Hypothalamus (tissue), 51 donors: ENCODE data around the gene MGAT4B.
A peak's percentile ranks its signal among the peaks of the same experiment; 100 is the strongest.
"Not testable (repeated sequence)": the region's sequence is repeated elsewhere in the genome, so short reads cannot be mapped to it uniquely, and the experiment has no call there.

Experiments used
- DNase-seq, 51 donors: peaks; one replicate each; lab custom pipeline; 2025; lab: John Stamatoyannopoulos, UW

The MGAT4B gene

DNA sequence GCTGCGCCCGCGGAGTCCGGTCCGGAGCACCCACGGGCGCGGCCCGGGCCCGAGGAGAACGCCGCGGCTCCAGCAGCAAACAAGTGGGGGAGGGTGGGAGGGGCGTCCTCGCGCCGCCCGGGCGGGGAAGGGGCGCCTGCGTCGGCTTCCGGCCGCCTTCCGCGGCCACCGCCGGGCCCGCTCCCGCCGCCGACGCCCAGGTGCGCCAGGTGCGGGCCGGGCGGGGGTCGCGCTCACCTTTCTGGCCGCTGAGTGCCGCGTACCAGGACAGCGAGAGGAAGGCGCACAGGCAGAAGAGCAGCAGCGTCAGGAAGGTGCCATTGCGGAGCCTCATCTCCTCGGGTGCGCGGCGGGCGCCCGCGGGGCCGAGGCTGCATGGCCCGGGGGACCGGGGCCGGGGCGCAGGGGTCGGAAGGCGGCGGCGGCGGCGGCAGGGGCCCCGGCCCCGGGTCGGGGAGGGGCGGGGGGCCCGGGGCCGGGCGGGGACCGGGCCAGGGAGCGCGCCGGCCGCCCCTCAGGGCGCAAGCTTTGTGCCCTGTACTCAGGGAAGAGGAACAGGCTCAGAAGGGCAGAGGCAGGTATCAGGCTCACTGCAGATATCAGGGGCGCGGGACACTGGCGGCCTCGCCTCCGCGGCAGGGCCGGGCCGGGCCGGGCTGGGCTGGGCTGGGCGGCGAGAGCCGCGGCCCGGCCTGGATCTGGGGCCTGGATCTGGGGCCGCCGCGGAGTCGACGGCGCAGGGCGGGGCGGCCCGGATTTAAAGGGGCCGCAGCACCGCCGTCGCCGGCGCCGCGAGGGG is at the start of gene MGAT4B:
Gene MGAT4B (minus strand): TSS at position 617 of the 799 bp plus-strand sequence. CDS start 283 bp downstream, at position 334.
- DNase-seq, result peak in 39 of 51 donors; percentile 26 to 82 (median 55)

DNA sequence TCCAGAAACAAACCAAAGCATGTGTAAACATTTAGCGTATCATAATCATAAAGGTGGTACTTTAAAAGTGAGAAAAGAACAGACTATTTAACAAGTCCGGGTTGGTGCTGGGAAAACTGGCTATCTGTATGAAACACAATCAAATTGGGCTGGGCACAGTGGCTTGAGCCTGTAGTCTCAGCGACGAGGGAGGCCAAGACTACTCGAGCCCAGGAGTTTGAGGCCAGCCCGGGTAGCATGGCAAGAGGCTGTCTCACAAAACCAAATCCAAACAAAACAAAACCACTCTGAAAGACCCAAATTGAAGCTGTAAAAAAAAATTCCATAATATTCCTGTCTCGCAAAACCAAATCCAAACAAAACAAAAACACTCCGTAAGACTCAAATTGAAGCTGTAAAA is 47.7 kb upstream of the MGAT4B start:
- DNase-seq, result no peak

DNA sequence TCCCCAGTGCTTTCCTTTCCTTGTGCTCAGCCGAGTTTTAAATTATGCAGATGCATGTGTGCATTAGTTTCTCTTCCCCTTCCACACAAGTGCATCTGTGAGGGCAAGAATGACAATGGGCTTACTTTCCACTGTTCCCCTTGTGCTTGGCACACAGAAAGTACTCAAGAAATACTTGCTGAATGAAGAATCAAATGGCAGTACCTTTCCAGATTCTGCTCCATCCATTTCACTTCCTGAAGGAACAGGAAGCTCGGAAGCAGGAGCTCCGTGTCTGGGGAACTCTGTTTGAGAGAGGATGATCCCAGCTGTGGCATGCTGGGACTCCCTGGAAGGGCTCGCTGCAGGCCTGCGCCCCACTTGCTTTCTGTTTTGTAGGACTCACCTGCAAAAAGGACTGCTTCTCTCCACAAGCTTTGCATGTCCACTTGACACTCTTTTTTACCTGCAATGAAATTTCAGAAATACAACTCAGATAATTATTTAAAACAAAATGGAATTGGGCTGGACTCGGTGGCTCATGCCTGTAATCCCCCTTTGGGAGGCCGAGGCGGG is 46.4 kb upstream of the MGAT4B start:
- no peak for DNase-seq

DNA sequence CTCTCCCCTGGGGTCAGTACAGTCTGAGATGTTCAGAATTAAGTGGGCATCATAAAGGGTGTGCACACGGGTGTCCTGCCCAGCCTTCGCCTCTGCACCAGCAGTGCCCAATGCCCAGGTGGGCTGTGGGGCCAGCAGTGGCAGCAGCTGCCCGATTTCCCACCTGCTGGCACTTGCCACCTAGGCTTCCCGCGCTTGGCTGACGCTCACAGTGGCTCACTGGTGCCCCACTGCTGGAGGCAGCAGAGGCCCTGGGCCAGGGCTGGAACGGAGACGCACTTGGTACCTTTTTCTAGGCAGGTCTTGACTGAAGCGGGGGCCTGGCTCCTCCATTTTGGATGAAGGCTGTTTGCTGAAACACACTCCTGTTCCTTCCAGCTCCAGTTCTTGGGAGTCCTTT is 35.0 kb upstream of the MGAT4B start:
- no peak for DNase-seq

DNA sequence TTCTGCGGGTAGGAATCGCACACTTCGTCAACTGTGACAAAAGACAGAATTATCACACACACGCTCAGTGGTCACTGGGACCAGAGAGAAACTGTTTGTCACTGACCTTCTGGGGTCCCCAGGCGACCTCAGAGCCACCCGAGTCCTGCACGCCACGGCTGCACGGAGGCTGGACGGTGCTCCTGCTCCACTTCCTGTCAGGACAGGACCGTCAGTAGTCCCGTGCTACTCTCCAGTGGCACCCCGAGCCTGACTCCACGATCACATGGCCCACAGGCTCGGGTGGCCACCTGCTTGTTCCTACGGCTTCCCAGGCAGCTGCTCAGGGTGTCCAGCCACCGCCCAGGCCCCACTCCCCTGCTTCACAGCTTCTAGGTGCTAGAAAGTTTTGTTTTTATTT is 34.1 kb upstream of the MGAT4B start:
- DNase-seq, result no peak

DNA sequence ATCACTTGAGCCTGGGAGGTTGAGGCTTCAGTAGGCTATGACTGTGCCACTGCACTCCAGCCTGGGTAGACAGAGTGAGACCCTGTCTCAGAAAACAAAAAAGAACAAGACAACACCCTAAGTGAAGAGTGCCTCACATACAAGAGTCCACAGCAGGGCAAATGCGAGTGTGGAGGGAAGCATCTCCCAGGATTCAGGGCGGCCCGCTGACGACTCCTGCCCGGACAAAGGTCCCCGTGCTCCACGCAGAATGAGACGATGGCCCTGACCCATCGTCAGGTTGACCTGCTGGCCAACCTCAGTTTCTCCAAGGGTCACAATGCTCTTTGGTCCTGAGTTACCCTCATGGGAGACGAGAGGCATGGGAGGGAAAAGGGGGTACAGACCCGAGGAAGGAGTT is 33.7 kb upstream of the MGAT4B start:
- no peak for DNase-seq

DNA sequence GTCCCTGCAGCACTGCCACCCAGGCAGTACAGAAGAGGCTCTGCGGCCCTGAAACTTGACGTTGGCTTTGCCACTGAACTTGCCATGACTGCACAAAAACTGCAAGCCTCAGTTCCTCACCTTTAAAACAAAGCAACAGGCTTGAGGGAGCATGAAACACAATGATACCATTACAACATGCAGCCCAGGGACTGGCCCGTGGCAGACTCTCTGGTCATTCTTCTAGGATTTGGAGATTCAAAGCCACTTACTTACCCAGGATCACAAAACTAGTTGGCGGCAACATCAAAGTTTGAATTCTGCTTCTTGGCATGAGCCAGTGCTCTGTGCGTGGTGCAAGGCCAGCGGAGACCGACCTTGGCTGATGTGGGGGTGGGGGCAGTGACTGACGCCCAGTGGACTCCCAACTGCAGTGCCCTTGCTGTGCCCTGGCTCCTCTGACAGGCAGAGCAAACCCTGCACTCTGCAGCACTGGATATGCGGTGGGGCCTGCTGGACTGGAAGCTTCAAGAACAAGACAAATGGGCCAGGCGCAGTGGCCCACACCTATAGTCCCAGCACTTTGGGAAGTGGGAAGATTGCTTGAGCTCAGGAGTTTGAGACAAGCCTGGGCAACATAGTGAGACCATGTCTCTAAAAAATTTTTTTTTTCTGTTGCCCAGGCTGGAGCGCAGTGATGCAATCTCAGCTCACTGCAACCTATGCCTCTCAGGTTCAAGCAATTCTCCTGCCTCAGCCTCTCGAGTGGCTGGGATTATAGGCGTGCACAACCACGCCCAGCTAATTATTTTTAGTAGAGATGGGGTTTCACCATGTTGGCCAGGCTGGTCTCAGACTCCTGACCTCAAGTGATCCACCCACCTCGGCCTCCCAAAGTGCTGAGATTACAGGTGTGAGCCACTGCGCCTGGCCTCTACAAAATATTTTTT is 32.9 kb upstream of the MGAT4B start:
- DNase-seq, result no peak

DNA sequence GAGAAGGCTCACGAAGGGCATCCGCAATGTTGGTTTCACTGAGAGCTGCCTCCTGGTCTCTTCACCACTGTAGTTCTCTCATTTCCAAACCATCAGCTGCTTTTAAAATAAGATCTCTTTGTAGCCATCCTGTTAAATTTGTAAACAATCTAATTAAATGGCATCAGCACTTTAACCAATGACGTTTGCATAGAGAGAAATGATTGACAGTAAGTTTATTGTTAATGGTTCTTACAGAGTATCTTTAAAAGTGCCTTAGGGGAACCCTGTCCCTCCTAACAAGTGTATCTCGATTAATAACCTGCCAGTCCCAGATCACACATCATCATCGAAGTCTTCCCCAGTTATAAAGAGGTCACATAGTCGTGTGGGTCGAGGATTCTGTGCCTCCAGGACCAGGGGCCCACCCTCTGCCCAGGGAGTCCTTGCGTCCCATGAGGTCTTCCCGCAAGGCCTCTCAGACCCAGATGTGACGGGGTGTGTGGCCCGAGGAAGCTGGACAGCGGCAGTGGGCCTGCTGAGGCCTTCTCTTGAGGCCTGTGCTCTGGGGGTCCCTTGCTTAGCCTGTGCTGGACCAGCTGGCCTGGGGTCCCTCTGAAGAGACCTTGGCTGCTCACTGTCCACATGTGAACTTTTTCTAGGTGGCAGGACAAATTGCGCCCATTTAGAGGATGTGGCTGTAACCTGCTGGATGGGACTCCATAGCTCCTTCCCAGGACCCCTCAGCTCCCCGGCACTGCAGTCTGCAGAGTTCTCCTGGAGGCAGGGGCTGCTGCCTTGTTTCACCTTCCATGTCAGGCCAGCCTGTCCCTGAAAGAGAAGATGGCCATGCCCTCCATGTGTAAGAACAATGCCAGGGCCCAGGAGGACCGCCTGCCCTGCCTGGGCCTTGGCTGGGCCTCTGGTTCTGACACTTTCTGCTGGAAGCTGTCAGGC is 30.7 kb upstream of the MGAT4B start:
- no peak for DNase-seq

DNA sequence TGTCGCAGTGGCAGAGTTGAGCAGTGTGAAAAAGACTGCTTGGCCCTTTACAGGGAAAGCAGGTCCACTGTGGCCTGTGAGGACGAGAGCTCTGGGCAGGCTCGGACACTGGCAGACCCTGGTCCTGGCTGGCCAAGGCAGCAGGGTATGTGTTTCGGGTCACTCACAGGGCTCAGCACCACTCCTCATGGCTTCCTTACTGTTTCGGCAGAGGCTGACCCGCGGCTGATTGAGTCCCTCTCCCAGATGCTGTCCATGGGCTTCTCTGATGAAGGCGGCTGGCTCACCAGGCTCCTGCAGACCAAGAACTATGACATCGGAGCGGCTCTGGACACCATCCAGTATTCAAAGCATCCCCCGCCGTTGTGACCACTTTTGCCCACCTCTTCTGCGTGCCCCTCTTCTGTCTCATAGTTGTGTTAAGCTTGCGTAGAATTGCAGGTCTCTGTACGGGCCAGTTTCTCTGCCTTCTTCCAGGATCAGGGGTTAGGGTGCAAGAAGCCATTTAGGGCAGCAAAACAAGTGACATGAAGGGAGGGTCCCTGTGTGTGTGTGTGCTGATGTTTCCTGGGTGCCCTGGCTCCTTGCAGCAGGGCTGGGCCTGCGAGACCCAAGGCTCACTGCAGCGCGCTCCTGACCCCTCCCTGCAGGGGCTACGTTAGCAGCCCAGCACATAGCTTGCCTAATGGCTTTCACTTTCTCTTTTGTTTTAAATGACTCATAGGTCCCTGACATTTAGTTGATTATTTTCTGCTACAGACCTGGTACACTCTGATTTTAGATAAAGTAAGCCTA is 29.8 kb upstream of the MGAT4B start:
- DNase-seq, result no peak

DNA sequence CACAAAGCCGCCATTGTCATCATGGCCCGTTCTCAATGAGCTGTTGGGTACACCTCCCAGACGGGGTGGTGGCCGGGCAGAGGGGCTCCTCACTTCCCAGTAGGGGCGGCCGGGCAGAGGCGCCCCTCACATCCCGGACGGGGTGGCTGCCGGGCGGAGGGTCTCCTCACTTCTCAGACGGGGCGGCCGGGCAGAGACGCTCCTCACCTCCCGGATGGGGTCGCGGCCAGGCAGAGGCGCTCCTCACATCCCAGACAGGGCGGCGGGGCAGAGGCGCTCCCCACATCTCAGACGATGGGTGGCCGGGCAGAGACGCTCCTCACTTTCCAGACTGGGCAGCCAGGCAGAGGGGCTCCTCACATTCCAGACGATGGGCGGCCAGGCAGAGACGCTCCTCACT is 28.2 kb upstream of the MGAT4B start:
- DNase-seq, result not testable (repeated sequence)

DNA sequence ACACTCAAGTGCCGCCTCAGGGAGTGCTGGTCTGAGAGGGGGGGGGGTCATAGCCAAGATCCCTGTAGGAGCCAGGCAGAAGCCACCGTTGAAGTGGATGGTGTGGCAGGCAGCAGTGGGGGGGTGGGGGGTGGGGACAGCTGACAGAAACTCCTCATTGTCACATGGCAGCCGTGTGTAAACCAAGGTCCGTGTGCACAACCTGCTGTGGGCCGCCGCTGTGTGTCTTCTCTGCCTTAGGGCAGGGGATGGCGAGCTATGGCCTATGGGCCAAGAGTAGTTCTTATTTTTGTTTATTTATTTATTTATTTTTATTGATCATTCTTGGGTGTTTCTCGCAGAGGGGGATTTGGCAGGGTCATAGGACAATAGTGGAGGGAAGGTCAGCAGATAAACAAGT is 27.5 kb upstream of the MGAT4B start:
- no peak for DNase-seq

DNA sequence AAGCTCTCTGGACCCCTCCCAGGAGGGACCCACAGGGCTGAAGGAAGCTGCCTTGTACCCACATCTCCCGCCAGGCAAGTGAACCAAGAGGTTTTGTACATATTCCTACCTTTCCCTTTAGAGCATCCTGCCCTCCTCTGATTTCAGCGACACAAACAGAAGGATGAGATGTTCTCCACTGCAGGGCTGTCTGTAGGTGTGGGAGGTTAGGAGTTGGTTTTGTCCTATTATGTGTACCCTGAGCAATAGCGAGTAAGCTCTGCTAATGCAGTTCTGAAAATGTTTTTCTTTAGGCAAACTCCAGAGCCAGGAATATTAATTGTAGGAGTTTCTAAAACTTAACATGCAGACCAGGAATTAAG is 27.0 kb upstream of the MGAT4B start:
- no peak for DNase-seq

DNA sequence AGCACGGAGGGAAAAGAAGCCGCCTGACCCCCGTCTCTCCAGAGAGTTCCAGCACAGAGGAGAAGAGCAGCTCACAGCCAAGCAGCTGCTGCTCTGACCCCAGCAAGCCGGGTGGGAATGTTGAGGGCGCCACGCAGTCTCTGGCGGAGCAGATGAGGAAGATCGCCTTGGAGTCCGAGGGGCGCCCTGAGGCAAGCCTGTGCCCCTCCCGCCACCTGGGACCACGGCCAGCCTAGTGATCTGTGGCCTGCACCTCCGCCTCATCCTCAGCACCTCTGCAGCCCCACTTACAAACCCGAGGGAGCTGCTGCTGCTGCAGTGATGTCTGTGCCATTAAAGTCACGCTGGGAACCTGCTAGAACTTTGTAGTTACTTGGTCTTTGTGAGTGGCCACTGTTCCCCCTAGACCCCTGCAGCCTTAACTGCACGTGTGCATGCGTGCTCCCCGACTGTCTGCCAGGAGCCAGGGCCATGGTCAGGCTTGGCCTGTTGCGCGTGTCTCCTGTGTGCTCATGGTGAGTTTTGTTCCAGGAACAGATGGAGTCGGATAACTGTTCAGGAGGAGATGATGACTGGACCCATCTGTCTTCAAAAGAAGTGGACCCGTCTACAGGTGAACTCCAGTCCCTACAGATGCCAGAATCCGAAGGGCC is 26.5 kb upstream of the MGAT4B start:
- no peak for DNase-seq

DNA sequence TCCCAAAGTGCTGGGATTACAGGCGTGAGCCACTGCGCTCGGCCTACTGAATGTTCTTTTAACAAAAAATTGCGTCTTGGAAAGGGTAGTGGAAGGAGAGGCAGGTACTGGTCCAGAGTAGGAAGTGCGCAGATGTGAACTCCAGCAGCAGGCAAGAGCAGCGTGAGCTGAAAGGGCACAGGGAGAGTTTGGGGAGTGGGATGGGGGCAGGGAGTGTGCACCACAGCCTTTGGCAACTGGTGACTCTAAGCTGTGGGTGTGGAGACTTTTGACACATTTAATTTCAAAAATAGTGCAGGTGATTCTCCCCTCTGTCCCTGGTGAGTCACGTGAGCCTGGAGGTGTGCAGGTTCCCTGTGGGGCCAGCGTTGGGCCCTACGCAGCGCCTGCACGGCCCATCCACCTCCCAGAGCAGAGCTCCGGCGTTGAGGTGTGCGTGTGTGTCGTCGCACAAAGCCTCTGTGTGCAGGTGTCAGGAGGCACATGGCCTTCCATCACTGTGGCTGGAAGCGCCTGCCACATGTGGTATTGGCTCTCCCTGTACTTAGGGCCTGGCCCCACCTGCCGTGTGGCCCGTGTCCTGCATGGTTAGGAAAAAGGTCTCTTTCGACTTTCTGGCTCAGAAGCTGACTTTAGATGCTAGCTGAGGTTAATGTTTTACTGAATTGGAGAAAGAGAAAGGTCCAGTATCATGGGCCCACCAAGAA is 25.5 kb upstream of the MGAT4B start:
- DNase-seq, result no peak

DNA sequence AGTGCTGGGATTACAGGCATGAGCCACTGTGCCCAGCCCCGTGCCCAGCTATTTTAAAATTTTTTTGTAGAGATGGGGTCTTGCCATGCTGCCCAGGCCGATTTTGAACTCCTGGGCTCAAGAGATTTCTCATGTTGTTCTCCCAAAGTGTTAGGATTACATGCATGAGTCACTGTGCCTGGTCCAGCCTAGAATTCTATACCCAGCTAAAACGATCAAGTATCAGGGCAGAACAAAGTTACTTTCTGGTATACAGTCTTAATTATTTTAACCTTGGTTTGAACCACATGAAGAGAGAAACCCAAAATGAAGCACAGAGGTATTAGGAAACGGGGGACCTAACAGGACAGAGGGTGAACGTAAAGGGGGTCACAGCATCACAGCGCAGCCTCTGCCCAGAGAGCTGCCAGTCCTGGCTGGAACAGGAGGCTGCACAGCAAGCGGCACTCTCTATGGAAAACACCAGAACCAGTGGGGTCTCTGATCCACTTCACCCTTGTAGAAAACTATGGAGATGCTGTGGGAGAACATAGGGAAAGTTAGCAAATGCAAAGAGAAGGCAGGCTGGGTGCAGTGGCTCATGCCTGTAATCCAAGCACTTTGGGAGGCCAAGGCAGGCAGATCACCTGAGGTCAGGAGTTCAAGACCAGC is 24.3 kb upstream of the MGAT4B start:
- DNase-seq, result no peak

DNA sequence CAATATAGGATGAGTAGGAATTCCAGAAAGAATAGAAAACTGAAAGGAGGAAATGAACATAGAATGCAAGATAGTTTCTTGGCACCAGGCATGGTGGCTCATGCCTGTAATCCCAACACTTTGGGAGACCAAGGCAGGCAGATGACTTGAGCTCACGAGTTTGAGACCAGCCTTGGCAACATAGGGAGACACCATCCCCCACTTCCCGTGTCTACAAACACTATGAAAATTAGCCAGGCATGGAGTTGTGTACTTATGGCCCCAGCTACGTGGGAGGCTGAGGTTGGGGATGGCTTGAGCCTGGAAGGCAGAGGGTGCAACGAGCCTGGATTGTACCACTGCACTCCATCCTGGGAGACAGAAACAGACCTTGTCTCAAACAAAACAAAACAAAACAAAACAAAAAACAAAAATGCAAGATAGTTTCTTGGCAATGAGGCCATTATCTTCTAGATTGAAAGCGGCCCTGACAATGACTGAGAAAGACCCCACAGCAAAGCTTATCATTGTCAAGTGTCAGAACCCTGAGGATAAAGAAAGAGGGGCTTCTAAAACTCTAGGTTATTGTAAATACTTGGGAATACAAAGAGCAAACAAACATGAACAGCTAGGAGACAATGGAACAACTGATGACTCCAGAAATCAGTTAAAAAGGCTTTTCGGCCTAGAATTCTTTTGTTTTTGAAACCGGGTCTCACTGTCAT is 23.2 kb upstream of the MGAT4B start:
- DNase-seq, result no peak

DNA sequence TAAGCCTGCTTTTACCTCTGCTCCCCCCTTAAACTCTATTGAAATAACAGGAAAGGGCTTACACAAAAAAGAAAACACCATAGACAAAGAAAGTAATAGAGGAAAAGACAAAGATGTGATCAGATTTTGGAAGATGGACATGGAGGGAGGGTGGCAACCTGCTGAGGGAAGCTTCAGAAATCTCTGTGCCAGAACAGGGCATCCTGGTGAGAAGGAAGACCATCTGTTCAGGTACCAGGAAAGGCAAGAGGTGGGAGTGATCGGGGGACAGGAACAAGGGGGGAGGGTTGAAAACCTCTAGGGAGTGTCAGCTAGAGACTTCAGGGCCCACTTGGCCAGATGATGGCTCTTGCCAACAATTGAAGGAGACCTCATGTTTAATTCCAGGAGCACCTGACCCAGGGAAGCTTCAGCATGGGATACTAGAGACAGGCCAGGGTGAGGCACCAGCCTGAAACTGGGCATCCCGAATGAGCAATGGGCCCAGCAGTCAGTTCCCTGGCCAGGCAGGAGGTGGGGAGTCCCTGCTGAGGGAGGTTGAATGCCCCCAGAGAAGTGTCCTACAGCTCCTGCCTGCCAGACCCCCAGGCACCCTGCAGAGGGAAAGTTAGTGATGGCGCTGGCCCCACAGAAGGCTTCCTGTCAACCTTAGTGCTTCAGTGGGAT is 22.2 kb upstream of the MGAT4B start:
- DNase-seq, result no peak
